Cardiac muscle cell (in vitro differentiated cells and primary cell): ENCODE data around the gene ZNF277. TPM values are rescaled to one million over a fixed set of nuclear protein-coding genes. Genes with fewer than 3 reads are reported as not detected.

ENCODE experiments used
- polyA plus RNA-seq: library from polyadenylated mRNA; unstranded; fragments of >200 nt; fragmentation: Nextera tagmentation; extraction: Ambion mirVana; gene quantifications from 2 replicates; pipeline ENCODE4 v1.2.1, GENCODE V29; 2016
- total RNA-seq: library from RNA; depleted of rRNA; stranded (reverse); fragments of >200 nt; gene quantifications from 2 replicates; pipeline ENCODE4 v1.2.3, GENCODE V29; 2016

Gene ZNF277
- total and polyA plus RNA-seq, 2 experiments from 2014 or later, result 9.8 to 22.6 TPM

Other genes with a start within 250 kb of the ZNF277 start
- gene DOCK4, start 296 bp upstream of the ZNF277 start, total RNA-seq, result 10.6 and 11.4 TPM in 2 replicates
- 5.3 and 7.2 TPM in 2 replicates for gene DOCK4, start 296 bp upstream of the ZNF277 start, polyA plus RNA-seq
- 22.9 and 43.3 TPM in 2 replicates for gene IFRD1, start 243.8 kb downstream of the ZNF277 start, total RNA-seq
- 30.8 and 46.2 TPM in 2 replicates for gene IFRD1, start 243.8 kb downstream of the ZNF277 start, polyA plus RNA-seq